Choroid plexus epithelial cell (primary cell): Measurements from ENCODE around the gene NOPCHAP1.

Experiments
- DNase-seq: peaks from one replicate; pipeline ENCODE4 v3.0.0-alpha.2; 2010; ENCODE audit warnings: low read depth
- H3K4me3 ChIP-seq: 2 replicates; pipeline ENCODE4 v1.5.1; 2011; ENCODE audit warnings: low read depth, mild to moderate bottlenecking, control low read depth, low read length, moderate library complexity
- TF ChIP-seq, protein P1 (sequence below): conservative IDR thresholded peaks from 2 replicates; pipeline ENCODE4 v1.5.1; 2011; ENCODE audit warnings: low read depth, mild to moderate bottlenecking, control low read depth, inconsistent platforms, low read length, moderate library complexity

NOPCHAP1 gene

DNA sequence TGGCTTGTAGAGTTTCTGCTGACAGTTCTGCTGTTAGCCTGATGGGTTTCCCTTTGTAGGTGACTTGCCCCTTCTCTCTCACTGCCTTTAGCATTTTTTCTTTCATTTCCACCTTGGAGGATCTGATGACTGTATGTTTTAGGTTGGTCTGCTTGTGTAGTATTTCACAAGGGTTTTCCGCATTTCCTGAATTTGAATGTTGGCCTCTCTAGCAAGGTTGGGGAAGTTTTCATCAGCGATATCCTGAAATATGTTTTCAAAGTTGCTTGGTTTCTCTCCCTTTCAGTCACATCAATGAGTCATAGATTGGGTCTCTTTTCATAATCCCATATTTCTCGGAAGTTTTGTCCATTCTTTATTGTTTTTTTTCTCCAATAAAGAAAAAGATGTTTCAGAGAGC is 11.4 kb downstream of the NOPCHAP1 start:
- no peak overlapping the region for H3K4me3 ChIP-seq
- no peak for DNase-seq
- TF ChIP-seq, protein P1, sequence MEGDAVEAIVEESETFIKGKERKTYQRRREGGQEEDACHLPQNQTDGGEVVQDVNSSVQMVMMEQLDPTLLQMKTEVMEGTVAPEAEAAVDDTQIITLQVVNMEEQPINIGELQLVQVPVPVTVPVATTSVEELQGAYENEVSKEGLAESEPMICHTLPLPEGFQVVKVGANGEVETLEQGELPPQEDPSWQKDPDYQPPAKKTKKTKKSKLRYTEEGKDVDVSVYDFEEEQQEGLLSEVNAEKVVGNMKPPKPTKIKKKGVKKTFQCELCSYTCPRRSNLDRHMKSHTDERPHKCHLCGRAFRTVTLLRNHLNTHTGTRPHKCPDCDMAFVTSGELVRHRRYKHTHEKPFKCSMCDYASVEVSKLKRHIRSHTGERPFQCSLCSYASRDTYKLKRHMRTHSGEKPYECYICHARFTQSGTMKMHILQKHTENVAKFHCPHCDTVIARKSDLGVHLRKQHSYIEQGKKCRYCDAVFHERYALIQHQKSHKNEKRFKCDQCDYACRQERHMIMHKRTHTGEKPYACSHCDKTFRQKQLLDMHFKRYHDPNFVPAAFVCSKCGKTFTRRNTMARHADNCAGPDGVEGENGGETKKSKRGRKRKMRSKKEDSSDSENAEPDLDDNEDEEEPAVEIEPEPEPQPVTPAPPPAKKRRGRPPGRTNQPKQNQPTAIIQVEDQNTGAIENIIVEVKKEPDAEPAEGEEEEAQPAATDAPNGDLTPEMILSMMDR = no peak

DNA sequence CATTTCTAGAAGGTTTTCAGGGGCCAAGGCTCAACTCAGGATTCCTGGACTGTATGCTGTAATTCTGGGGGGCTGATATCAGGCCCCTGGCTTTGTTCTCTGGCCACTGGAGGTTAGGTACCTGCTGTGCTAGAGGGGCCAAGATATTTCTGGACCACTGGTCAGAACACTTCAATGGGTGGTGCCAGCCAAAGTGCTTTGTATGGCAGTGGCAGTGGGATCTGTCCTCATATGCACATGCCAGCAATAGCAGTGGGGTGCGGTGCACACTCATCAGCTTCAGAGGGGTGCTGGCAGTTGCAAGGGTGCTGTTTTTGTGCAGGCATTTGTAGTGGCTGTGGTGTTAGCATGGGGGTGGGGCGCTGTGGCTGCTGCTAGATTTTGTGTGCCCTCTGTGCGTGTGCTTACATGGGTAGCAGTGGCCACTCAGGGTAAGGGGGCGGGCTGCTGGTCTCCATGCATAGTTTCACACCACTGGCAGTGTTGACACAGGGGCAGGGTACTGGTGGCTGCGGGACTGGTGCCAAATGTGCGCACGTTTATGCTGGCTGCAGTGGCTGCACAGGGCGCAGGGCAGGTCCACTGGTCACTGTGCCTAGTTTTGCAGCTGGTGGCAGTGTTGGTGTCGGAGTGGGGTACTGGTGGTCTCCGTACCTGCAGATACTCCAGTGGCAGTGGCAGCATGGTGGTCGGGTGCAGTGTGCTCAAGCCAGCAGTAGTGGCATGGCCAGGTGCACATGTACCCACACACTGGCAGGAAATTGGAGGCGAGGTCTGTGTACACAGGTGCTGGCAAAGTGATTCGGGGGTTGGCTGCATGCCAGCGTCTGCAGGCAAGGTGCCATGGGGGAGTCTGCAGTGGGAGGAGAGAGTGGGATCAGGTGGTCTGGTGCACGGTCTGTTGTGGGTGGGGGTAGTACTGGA is 12.6 kb downstream of the NOPCHAP1 start:
- TF ChIP-seq, protein P1 = no peak

DNA sequence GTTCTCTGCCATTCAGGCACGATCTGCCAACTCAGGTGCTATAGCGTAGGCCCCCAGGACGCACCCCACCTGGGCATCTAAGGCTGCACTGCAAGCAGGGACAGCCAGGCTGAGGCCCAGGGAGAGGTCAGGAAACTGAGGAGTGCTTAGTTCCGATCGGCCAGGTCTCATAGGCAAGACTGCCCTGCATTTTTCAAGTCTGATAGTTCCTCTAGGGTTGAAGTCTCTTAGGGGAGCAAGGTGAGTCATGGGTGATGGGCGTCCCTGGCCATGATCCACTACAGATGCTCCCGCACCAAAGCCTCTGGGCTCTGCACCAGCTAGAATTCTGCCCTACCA is 13.2 kb downstream of the NOPCHAP1 start:
- TF ChIP-seq, protein P1 = no peak
- no peak overlapping the region for H3K4me3 ChIP-seq
- DNase-seq = no peak

More for the DNA sequence above, 12.6 kb downstream of the NOPCHAP1 start:
- no peak overlapping the region for H3K4me3 ChIP-seq
- DNase-seq = no peak

DNA sequence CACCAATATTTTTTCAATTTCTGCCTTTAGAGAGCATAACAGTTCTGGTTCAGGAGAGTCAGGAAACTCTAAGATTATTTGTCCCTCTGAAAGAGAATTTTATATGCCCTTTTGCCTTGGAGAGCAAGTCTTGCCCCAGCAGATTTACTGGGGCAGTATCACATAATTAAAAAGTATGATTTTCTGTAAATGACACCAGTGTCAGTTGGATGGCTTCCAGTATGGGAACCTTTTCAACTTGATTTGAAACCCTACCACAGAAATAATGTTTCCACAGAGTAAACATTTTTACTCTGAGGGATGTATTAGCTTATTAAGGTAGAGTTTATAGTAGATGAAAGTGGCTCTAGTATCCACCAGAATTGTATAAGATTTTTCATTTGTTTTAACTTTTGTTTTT is 15.4 kb downstream of the NOPCHAP1 start:
- DNase-seq = no peak
- H3K4me3 ChIP-seq = no peak overlapping the region
- TF ChIP-seq, protein P1 = no peak

DNA sequence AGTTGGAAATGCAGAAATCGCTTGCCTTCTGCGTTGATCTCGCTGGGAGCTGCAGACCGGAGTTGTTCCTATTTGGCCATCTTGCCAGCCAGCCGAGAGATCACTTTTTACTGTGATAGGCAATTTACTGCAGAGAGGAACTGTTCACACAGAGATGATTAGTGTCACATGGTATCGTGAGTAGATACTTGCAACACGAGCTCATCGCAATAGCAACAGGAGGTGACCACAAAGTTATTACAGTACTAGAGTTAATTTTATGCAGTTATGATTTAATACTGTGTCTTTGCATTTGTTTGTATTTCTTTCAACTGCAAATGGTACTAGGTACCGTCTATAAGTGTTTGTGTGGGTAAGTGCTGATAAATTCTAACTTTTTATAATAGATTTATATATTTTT is 27.8 kb downstream of the NOPCHAP1 start:
- H3K4me3 ChIP-seq = no peak overlapping the region
- TF ChIP-seq, protein P1 = no peak
- DNase-seq = peak; percentile 68

DNA sequence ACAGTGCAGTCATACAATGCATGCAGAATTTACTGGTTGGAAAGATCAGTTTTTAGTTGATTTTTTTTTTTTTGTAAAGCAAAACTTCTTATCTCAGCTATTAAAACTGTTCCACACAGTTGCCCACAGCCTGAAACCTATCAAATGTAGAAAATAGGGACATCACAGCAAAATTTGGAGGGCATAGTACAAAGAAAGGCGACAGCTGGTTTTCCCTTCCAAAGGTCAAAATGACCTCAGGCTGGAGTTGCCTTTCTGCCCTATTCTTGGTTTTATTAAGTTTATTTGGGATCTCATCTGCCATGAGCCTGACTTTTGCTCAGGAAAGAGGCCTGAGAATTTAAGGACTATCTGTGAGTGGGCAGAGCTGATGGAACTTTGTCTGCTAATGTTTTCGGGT is 28.5 kb downstream of the NOPCHAP1 start:
- no peak overlapping the region for H3K4me3 ChIP-seq
- TF ChIP-seq, protein P1 = no peak
- no peak for DNase-seq

DNA sequence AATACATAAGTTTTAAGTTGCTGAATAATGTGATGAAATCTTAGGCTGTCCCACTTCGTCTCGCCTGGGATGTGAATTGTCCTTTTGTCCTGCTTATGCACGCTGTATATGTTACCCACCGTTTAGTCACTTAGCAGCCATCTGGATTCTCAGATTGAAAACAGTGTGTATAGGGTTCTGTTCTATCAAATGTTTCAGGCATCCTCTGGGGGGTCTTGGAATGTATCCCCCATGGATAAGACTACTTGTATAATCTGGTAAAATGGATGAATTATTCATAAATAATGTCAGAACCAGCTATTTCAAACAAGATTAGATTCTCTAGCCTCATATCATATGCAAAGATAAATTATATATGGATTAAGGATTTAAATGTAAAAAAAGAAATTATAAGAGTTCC is 29.4 kb downstream of the NOPCHAP1 start:
- no peak overlapping the region for H3K4me3 ChIP-seq
- TF ChIP-seq, protein P1 = no peak
- no peak for DNase-seq
